NCI-H748 (cell line): Measurements from ENCODE around the gene BRCC3.

Experiments
- DNase-seq: peaks from one replicate; lab custom pipeline; 2025; ENCODE audit not compliant: unreplicated experiment; lab: John Stamatoyannopoulos, UW

Gene BRCC3

DNA sequence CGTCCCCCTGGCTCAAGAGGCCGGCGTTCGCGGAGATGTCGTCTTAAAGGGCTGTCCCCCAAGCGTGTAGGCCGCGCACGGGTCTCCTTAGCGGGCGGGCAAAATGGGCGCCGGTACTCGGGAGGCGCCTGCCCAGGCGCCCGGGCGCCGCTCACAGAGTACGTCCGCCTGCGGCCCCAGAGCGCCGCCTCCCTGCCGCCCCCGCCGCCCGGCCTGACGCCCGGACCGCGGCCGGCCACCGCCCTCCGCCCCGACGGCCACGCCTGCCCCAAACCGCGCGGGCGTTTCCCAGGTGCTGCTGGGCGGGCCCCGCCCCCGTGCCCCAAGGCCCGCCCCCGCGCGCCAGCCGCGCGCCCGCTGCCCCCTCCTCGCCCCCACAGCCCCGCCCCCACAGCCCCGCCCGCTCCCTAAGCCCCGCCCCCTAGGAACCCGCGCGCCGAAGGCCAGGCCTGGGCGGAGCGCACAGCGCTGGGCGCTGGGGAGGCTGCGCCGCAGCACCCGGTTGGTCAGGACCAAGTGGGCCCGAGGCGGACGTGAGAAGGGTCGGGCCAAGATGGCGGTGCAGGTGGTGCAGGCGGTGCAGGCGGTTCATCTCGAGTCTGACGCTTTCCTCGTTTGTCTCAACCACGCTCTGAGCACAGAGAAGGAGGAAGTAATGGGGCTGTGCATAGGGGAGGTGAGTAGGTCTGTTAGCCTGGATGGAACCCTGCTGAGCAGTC lies at the start of gene BRCC3, which contains the start of the genes CMC4 and MTCP1:
Gene BRCC3, plus strand, starts transcription at position 534 of the 719 bp plus-strand sequence. Its CDS starts 20 bp downstream, at position 554.
Gene CMC4, minus strand, starts transcription at position 162 of the 719 bp plus-strand sequence. CDS start 7,113 bp downstream, outside the sequence.
Gene MTCP1, minus strand, starts transcription at position 162 of the 719 bp plus-strand sequence. CDS start 5,126 bp downstream, outside the sequence.
- peak; percentile 93 for DNase-seq

DNA sequence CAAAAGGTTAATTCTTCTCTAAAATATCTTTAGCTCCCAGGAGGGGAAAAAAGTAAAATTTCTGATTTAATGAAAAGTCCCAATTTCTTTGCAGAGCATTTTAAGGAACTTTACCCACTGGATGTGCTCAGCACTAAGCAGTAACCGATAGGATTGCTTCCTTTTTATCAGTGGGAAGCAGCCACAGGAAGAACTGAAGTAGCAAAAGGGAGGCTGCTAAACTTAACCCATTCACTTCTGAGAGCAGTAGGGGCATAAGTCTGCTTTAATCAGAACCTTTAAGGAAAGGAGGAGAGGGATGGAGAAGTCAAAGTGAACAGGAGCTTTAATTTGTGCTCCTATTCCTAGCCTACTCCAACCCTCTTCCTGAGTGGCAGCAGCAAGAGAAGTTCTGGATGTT lies 48.7 kb upstream of the BRCC3 start, which contains the start of gene F8:
Gene F8, minus strand, starts transcription at position 139 of the 400 bp plus-strand sequence. CDS start 171 bp downstream, outside the sequence.
- no peak for DNase-seq

DNA sequence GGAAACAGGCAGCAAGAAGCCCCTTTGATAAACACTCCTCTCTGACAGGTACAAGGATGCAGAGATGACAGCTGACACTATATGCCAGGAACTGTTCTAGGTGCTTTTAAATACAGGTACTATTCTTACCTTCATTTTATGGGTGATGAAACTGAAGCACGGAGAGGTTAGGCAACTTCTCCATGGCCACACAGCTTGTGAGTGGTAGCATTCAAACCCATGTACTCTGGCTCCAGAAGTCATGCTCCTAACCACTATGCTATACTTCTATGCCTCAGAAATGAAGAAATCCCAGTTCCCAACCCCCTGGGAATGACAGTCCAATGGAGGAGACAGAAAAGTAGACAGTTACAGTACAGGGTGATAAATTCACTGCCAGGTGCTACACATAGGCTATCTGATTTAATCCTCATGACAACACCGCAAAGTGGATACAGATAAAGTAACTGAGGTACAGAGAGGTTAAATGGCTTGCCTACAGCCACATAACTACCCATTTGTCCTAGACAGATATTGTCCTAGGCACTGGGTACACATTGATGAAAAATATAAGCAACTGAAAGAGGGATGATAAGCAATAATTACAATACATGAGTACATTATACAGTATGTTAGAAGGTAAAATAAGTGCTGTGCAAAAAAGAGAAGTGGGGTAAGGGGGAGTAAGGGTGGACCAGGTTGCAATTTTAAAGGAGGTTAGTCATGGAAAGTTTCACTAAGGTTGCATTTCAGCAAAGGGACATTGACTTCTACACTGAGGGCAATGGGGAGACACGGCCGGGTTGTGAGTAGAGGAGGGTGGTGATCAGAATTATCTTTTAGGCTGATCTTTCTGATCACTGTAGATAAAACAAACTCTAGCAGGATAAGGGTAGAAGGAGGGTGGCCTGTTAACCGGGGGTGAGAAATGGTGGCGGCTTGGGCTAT lies 47.1 kb upstream of the BRCC3 start:
- no peak for DNase-seq

DNA sequence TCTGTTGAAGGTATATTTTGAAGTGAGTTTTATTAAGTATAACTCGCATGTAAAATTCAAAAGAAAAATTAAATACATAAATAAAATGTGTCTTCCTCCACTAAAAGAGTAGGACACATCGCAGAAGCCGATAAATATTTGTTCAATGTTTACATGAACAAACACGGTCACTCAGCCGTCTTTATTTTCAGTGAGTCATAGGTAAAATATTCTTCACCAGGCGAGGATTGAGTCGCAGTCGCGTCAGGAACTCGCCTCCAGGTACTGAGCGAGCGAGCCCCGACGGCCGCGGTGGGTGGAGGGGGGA lies 44.9 kb upstream of the BRCC3 start:
- no peak for DNase-seq

DNA sequence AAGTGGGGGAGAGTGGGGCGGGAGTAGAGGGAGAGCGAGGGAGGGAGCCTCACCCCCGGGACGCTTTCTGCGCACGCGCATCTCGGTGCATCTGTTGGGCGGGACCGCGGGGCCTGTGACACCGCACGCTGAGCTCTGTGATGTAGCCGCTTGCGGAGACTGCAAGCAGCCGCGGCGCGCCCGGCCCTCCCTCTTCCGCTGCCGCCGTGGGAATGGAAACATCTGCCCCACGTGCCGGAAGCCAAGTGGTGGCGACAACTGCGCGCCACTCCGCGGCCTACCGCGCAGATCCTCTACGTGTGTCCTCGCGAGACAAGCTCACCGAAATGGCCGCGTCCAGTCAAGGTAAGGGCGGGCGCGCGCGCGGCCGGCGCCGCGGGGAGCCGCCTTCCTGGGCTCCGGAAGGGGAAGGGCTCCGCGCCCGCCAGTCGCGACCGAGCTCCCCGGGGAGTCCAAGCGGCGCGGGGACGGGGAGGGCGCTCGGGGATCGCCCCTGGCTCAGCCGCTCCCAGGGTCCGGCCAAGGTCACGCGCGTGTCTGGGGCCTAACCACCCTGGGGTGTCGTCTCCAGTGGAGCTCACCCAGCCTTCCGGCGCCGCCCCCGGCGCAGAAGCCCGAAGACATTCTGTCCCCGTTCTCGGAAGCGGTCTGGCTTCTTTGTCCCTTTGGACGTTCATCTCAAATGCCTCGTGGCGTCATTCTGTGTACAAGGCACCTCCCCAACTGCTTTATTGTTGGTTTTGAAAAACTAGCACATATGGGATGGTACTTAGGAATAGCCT lies 44.4 kb upstream of the BRCC3 start, which contains the start of gene FUNDC2:
Gene FUNDC2, plus strand, starts transcription at position 118 of the 782 bp plus-strand sequence. Its CDS starts 95 bp downstream, at position 213.
- peak; percentile 97 for DNase-seq

DNA sequence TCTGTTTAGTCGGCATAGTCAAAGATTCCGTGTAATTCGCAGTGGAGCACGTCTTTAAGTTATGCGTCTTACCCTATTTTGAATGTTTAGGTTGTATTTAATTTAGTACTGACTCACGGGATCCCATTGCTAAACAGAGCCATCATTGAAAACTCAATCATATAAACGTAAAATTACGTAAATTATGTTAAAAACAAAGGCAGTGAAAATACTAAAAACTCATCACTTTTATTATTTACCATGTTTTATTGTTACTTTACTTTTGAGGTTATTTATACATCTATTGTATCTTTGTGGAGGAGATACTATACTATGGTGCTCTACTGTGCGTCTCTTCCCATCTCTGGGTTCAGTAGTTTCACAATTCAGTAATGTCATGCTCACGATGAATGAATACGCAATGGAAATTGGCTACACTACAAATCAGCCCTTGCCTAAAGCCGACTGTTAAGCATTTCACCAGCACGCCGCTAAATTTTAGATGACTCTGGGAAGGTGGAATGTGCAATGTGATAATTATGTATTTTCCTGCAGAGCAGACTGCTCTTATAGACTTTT lies 43.7 kb upstream of the BRCC3 start:
- peak; percentile 65 for DNase-seq

DNA sequence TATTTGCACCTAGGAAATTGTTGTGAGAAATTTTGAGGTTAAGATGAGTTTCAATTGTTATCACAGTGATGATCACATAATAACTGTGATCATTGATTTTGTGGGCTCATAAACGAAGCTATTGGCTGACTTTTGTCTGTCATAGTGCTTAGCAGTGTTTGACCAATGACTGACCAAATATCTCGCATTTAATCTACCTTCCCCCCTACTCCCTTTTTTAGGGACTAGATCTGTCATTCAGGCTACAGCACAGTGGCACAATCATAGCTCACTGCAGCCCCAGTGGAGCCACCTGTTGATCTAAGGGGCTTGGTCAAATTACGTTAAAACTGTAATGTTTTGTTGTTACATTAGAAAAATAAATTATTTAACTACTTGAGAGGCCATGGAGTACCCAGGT lies 43.2 kb upstream of the BRCC3 start:
- DNase-seq: peak; percentile 55

DNA sequence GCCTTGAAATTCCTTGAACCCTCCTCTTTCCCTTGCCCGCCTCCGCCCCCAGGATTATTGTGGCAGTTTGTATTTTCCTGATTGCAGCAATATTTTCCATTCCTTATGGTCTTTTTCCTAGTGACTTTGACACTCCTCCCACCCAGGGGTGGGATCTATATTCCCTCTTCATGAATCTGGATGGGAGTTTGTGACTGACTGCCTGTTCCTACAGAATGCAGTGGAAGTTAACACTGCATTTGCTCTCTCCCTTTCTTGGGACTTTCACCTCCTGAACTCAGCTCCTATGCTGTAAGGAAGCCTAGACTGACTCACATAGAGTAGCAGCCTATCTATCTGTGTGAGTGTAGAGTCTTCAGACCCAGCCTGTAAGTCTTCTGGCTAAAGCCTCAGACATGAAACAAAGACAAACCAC lies 42.4 kb upstream of the BRCC3 start:
- DNase-seq: no peak

DNA sequence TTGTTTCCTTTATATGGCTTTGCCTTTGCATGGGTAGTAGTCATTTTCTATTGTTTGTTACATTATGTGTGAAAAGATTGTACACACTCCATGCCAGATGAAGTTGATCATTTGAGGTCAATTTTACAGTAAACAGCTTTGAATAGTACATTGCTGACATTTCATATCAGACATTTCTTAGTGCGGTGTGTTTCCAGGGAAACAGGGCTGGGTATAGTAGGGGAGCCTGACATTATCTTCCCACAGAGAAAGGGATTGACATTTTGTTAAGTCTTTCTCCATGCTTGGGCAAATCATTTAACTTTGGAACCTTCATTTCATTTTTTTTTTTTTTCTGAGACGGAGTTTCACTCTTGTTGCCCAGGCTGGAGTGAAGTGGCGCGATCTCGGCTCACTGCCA lies 39.7 kb upstream of the BRCC3 start:
- no peak for DNase-seq

DNA sequence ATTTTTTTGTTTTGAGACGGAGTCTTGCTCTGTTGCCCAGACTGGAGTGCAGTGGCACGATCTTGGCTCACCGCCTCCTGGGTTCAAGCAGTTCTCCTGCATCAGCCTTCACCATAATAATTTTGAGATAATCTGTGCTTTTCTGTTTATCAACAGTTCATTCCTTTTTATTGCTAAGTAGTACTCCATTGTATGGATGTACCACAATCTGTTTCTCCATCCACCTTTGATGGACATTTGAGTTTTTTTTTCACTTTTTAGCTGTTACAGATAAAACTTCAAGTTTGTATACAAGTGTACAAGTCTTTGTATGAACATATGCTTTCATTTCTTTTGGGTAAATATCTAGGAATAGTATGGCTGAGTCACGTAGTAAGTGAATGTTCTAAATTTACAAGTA lies 35.6 kb upstream of the BRCC3 start:
- DNase-seq: no peak

DNA sequence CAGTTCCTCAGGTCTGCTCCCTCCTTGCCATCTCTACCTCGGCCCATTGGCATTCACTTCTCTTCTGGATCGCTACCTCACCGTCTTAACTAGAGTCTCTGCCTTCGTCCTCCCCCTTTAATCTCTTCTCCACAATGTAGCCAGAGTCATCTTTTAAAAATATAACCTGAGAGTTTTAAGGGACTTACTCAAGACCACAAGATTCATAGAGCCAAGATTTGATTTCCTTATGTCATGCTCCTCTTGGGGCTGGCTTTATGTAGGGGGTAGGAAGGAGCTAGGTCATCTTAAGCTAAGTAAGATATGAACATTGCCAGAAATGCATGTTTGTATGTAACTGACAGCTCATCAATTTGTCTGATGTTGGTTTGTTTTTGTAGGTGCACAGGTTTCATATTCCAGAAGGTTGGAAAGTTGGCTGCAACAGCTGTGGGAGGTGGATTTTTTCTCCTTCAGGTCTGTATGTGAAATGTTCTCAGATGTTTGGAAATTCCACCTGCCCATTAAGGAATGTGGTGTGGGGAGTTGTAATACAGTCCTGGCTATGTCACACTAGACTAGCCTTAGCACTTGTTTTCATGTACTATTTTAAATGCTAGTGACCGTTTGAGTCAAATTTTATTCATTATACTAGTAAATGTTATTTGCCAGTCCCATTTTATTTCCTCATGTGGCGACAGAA lies 25.0 kb upstream of the BRCC3 start:
- DNase-seq: no peak

DNA sequence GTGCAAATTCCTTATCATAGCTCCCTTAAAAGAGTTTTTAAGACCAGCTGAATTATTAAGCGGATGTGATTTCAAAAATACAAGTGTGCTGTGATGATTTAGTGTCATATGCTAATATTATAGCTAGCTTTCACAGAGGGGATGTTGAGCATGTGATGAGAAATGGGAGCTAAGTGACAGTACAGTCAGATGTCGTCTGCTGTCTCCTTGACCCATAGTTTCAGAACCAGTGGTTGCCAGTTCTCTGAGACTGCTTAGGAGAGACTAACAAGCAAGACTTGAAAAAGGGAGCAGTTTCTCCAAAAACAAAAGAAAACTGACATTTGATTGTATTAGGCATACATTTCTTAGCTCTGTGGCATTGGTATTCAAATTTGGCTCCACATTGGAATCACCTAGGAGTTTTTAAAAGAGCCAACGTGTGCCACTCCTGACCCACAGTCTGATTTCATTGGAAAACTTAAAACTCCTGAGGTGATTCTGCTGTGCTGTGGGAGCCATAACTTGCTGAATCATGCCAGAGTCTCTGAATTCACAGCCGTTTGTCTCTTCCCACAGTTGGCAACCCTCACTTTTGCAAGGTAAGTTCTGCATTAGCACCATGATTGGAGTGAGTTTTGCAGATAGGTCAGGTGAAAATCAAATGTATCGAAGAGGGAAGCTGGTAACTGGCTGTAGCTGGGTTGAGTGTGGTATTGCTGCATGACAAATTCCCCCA lies 24.3 kb upstream of the BRCC3 start:
- no peak for DNase-seq

DNA sequence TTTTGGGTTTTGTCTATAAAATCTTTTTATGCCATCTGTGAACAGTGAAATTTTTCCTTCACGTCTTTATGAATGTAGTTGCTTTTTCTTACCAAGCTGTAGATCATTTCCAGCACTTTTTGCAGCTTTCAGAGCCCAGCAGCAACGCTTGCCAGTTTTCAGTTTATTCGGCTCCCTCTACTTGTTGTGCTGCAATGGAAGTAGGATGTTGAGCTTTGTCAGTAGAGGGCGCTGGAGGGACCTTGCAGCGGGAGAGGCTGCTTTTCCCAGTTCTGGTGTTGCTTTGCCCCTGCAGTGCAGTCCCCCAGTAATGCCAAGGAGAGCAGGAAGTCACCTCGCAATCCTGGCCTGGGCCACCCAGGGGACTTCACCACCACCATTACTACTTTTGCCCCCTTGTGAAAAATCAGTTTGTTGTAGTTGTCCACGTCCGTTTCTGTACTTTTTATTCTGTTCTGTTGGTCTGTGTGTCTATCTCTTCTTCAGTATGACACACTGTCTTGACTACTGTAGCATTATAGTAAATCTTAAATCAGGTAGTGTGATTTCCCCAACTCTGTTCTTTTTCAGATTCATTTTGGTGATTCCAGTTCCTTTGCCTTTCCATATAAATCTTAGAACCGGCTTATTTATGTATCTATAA lies 22.2 kb upstream of the BRCC3 start:
- peak; percentile 55 for DNase-seq

DNA sequence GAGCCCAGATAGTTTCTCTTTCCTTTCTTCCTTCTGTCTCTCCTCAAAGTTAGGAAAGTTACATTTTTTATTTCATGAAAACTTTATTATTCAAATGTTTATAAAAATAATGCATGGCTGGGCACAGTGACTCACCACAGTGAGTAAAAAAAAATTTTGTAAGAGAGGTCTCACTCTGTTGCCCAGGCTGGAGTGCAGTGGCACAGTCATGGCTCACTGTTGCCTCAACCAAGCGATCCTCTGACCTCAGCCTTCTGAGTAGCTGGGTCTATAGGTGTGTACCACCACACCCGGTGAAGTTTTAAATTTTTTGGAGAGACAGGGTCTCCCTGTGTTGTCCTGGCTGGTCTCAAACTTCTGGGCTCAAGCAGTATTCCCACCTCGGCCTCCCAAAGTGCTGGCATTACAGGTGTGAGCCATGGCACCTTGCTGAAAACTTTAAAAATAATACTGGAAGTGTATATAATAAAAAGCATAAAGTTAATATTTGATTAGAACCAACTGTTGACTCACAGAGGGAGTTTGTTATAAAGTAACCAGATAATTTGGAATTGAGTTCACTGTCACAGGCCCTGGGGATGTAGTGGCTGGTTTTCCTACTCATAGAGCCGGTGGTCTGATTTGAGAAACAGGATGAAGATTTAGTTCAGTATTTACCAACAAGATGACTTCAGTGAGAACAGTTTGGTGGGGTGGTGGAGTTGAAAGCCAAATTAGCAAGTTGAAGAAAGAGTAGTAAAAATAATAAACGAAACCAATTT lies 18.4 kb upstream of the BRCC3 start:
- DNase-seq: no peak

DNA sequence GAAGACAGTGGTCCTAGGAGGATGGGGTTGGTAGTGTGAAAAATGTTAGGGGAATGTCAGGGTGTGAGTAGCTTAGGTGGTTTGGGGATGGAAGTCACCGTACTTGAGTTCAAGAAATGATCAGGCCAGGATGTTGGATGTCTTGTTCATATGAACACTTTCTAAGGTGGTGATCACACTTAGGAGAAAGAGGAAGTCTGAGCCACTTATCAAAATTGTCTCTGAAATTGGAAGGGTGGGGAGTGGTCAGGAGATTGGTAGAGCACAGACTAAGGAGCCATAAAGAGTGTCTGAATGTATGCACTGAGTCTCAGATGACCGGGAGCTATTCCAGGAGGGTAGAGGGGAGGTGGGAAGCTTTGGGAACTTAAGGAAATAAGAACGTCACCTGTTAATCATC lies 17.7 kb upstream of the BRCC3 start:
- DNase-seq: no peak

DNA sequence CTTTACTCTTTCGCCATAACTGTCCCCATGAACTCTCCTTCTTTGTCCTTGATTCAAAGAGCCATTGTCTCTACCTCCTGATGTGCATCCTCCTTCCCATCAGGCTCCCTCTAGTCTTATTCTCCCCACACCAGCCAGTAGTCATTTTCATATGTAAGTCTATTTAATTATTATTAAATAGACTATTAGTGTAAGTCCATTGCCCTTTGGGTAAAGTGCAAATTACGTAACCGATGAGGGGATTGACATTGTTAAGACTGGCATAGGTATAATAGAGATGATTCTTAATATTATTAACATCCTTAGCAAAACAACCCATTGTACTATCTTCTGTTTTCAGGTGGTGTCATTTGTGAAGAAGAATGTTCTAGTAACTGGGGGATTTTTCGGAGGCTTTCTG lies 17.1 kb upstream of the BRCC3 start:
- DNase-seq: no peak

DNA sequence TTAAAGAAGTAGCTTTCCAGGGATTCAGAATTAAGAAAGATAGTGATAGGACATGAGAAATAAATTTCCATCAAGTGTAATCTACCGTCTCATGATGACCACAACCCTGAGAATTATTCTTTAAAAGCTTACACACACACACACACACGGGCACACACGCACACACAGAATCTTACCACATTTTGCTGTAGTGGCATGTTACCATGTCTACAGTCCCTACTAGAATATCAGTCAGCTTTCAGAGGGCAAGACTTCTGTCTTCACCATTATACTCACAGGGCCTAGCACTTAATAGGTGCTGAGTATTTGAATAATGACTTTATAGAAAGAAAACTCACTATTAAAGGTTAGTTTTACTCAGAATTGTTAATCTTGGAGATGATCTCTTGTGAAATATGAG lies 15.8 kb upstream of the BRCC3 start:
- DNase-seq: no peak

DNA sequence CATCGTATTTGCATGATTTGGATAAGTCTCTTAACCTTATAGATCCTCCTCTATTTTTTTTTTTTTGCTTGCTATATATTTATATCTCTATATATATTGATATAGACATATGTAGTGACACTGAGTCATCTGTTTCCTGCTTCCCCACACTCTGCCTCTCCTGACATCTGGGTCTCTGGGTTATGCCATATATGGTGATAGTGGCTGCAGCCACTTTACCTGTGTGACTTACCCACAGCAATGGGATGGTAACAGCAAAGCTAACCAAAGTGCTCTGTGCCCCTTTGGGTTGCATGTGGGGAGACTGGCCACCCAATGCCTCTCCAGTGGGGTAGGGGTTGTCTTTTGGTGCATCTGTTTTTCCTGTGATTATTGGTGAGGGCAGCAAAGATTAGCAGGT lies 14.8 kb upstream of the BRCC3 start:
- DNase-seq: no peak
